ENCODE data around the gene CCDC182. TPM values are rescaled to one million over a fixed set of nuclear protein-coding genes. Genes with fewer than 3 reads are reported as not detected.

CCDC182 gene
- total RNA-seq, 4 donors from 2014 or later = not detected

GRCh38 chr17:57766318-57766943, 21.3 kb upstream of the CCDC182 start:
- TF ChIP-seq POLR2AphosphoS5 (IDR thresholded peaks at IDR 0.05) (no peak), CTCF (IDR thresholded peaks at IDR 0.05) (no peak), POLR2A (IDR thresholded peaks at IDR 0.05) (no peak), EP300 (IDR thresholded peaks at IDR 0.05; ENCODE audit: low read depth) (no peak)
- H3K9me3 ChIP-seq = no peaks in the 10 kb centered on the region
- peaks cover 14% of the 10 kb centered on the region for H3K27me3 ChIP-seq
- in situ Hi-C loops (cut with MboI; ENCODE audit: low pct_ligation_motif_present in 1 of 4, low pct_unique_long_range_greater_than_20kb in 1 of 4, low sequenced_read_pairs in 3 of 4) (no loop called here), intact Hi-C loops (cut with DNase I; ENCODE audit: low total_unique reads) (no loop called here)
- no peak overlapping the region for H3K27ac ChIP-seq
- no peak overlapping the region for H3K4me3 ChIP-seq
- no peaks in the 10 kb centered on the region for H3K36me3 ChIP-seq
- DNase-seq = no peak
- WGBS, 2 donors (ENCODE audit: low coverage in 1 of 2) = 87% methylated on average over 2 of the region's 2 CpGs; no CpG with 5 or more reads in 1 of the 2 donors
- H3K4me1 ChIP-seq = no peaks in the 10 kb centered on the region

- no peak overlapping the region for H3K27ac ChIP-seq
- no peak overlapping the region for H3K4me3 ChIP-seq
- no peaks in the 10 kb centered on the region for H3K4me1 ChIP-seq
- in situ Hi-C loops (cut with MboI; ENCODE audit: low pct_ligation_motif_present in 1 of 4, low pct_unique_long_range_greater_than_20kb in 1 of 4, low sequenced_read_pairs in 3 of 4) (no loop called here), intact Hi-C loops (cut with DNase I; ENCODE audit: low total_unique reads) (no loop called here)
- WGBS, 2 donors (ENCODE audit: low coverage in 1 of 2) = 64 to 70% methylated on average over 9 to 19 of the region's 19 CpGs
- peaks cover 14% of the 10 kb centered on the region for H3K27me3 ChIP-seq
- TF ChIP-seq POLR2AphosphoS5 (IDR thresholded peaks at IDR 0.05) (no peak), EP300 (IDR thresholded peaks at IDR 0.05; ENCODE audit: low read depth) (no peak), CTCF (IDR thresholded peaks at IDR 0.05) (no peak), POLR2A (IDR thresholded peaks at IDR 0.05) (no peak)
- no peaks in the 10 kb centered on the region for H3K9me3 ChIP-seq
- no peaks in the 10 kb centered on the region for H3K36me3 ChIP-seq
- no peak for DNase-seq
Measured at GRCh38 chr17:57762452-57763395, 17.6 kb upstream of the CCDC182 start.

- in situ Hi-C loops (cut with MboI; ENCODE audit: low pct_ligation_motif_present in 1 of 4, low pct_unique_long_range_greater_than_20kb in 1 of 4, low sequenced_read_pairs in 3 of 4) = no loop called here
- peaks cover 14% of the 10 kb centered on the region for H3K27me3 ChIP-seq
- H3K4me3 ChIP-seq = no peak overlapping the region
- WGBS, 2 donors (ENCODE audit: low coverage in 1 of 2) = 84% methylated on average over 8 of the region's 8 CpGs; no CpG with 5 or more reads in 1 of the 2 donors
- H3K9me3 ChIP-seq = no peaks in the 10 kb centered on the region
- H3K36me3 ChIP-seq = no peaks in the 10 kb centered on the region
- no peaks in the 10 kb centered on the region for H3K4me1 ChIP-seq
- H3K27ac ChIP-seq = no peak overlapping the region
- DNase-seq = no peak
- intact Hi-C loops (cut with DNase I; ENCODE audit: low total_unique reads) = no loop called here
- no peak for TF ChIP-seq POLR2A (IDR thresholded peaks at IDR 0.05)
- TF ChIP-seq POLR2AphosphoS5 (IDR thresholded peaks at IDR 0.05) = no peak
- no peak for TF ChIP-seq CTCF (IDR thresholded peaks at IDR 0.05)
- TF ChIP-seq EP300 (IDR thresholded peaks at IDR 0.05; ENCODE audit: low read depth) = no peak
Measured at GRCh38 chr17:57761887-57762286, 16.8 kb upstream of the CCDC182 start.

GRCh38 chr17:57760046-57760445, 14.9 kb upstream of the CCDC182 start:
- intact Hi-C loops (cut with DNase I; ENCODE audit: low total_unique reads) (no loop called here), in situ Hi-C loops (cut with MboI; ENCODE audit: low pct_ligation_motif_present in 1 of 4, low pct_unique_long_range_greater_than_20kb in 1 of 4, low sequenced_read_pairs in 3 of 4) (no loop called here)
- H3K27ac ChIP-seq = no peak overlapping the region
- H3K36me3 ChIP-seq = no peaks in the 10 kb centered on the region
- 82% methylated on average over 4 of the region's 4 CpGs; no CpG with 5 or more reads in 1 of the 2 donors for WGBS, 2 donors (ENCODE audit: low coverage in 1 of 2)
- TF ChIP-seq POLR2A (IDR thresholded peaks at IDR 0.05) (no peak), CTCF (IDR thresholded peaks at IDR 0.05) (no peak), POLR2AphosphoS5 (IDR thresholded peaks at IDR 0.05) (no peak), EP300 (IDR thresholded peaks at IDR 0.05; ENCODE audit: low read depth) (no peak)
- H3K9me3 ChIP-seq = no peaks in the 10 kb centered on the region
- H3K27me3 ChIP-seq = peaks cover 14% of the 10 kb centered on the region
- DNase-seq = no peak
- H3K4me3 ChIP-seq = no peak overlapping the region
- no peaks in the 10 kb centered on the region for H3K4me1 ChIP-seq

Data from transverse colon (tissue), 4 donors.